Measurements from ENCODE around the gene RASL10B.

DNA sequence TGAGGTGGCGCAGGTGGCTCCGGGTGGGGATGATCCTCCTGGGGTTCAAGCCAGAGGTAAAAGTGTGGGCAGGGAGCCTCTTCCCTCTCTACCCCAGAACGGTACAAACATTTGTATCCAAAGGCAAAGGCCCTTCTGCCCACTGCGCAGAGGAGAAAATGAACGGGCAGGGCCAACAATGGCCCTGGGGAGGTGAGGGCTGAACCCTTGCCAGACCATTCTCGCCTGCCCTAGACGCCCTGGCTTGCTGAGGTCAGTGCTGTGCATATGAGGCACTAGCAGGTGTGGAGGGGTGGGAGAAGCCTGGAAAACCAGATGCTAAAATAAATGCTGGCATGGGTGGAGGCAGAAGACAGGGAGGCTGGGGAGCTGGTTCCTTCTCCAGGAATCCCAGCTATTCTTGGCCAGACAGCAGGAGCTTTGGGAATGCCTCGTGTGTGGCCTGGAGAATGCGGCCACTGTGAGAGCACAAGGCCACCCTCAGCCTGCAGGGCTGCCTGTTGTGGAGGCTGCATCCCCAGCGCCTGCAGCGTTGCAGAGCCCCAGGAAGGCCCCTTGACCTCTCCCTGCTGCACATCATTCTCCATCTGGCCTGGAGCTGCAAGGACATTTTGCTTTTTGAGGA is 33.8 kb downstream of the RASL10B start:
- TF ChIP-seq, protein P1, sequence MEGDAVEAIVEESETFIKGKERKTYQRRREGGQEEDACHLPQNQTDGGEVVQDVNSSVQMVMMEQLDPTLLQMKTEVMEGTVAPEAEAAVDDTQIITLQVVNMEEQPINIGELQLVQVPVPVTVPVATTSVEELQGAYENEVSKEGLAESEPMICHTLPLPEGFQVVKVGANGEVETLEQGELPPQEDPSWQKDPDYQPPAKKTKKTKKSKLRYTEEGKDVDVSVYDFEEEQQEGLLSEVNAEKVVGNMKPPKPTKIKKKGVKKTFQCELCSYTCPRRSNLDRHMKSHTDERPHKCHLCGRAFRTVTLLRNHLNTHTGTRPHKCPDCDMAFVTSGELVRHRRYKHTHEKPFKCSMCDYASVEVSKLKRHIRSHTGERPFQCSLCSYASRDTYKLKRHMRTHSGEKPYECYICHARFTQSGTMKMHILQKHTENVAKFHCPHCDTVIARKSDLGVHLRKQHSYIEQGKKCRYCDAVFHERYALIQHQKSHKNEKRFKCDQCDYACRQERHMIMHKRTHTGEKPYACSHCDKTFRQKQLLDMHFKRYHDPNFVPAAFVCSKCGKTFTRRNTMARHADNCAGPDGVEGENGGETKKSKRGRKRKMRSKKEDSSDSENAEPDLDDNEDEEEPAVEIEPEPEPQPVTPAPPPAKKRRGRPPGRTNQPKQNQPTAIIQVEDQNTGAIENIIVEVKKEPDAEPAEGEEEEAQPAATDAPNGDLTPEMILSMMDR (conservative IDR thresholded peaks at IDR 0.05; ENCODE audit: low read length): no peak
- TF ChIP-seq EZH2phosphoT487 (IDR thresholded peaks at IDR 0.05; ENCODE audit: borderline replicate concordance, low read depth, low read length): no peak

Data from OCI-LY7 (cell line).